Measurements from ENCODE around the gene RASSF3.

Gene RASSF3

DNA sequence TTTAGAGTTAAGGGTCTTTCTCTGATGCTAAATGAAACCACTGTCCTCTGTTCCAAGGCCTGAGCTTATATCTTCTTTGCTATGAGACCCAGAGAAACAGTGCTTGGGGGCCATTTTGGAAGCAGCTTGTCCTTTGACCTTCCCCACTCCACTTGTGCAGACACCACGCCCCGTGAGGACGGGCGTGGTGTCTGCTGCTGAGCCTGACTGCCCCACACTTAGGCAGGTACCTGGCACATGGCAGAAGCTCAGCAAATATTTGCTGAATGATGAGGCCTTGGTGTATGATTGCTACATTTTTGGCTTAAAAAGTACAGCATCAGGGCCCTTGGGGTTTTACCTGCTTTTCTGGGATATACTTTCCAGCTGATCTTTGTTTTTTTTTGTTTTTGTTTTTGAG lies 69.9 kb downstream of the RASSF3 start:
- H3K4me3 ChIP-seq (ENCODE audit: control insufficient read depth, low read depth, low read length), result no peak overlapping the region
- TF ChIP-seq, protein P1, sequence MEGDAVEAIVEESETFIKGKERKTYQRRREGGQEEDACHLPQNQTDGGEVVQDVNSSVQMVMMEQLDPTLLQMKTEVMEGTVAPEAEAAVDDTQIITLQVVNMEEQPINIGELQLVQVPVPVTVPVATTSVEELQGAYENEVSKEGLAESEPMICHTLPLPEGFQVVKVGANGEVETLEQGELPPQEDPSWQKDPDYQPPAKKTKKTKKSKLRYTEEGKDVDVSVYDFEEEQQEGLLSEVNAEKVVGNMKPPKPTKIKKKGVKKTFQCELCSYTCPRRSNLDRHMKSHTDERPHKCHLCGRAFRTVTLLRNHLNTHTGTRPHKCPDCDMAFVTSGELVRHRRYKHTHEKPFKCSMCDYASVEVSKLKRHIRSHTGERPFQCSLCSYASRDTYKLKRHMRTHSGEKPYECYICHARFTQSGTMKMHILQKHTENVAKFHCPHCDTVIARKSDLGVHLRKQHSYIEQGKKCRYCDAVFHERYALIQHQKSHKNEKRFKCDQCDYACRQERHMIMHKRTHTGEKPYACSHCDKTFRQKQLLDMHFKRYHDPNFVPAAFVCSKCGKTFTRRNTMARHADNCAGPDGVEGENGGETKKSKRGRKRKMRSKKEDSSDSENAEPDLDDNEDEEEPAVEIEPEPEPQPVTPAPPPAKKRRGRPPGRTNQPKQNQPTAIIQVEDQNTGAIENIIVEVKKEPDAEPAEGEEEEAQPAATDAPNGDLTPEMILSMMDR (conservative IDR thresholded peaks at IDR 0.05; ENCODE audit: control insufficient read depth, insufficient read depth, low read depth, low read length), result no peak
- no peak for DNase-seq (ENCODE audit: low read depth)

DNA sequence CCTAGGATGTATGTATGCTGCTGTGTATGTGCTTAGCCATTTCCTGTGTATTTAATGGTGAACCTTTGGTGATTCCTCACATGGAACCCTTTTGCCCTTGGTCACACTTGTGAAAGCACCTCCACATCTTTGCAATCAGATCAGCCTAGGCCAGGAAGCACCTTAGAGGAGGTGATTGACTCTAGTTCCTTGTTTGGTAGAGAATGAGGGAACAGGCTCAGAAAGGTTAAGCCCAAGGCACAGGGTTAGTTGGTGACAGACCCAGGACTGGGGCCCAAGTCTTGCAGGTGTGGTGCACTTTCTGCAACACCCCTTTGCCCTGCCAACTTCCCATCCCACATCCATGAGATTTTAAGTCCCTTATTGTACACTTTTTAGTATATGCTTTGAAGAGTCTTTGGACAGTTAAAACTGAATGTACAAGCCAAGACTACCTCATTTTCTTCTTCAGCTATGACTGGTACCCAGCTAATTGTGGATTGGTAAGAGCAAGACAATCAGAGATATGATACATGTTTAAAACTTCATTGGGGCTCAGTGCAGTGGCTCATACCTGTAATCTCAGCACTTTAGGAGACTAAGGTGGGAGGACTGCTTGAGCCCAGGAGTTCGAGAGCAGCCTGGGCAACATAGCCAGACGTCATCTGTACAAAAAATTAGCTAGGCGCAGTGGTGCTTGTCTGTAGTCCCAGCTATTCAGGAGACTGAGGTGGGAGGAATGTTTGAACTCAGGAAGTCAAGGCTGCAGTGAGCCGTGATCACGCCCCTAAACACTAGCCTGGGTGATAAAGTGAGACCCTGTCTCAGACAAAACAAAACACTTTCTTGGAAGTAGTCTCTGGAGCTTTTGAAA lies 71.1 kb downstream of the RASSF3 start:
- TF ChIP-seq, protein P1 (conservative IDR thresholded peaks at IDR 0.05; ENCODE audit: control insufficient read depth, insufficient read depth, low read depth, low read length), result no peak
- no peak overlapping the region for H3K4me3 ChIP-seq (ENCODE audit: control insufficient read depth, low read depth, low read length)
- DNase-seq (ENCODE audit: low read depth), result no peak

DNA sequence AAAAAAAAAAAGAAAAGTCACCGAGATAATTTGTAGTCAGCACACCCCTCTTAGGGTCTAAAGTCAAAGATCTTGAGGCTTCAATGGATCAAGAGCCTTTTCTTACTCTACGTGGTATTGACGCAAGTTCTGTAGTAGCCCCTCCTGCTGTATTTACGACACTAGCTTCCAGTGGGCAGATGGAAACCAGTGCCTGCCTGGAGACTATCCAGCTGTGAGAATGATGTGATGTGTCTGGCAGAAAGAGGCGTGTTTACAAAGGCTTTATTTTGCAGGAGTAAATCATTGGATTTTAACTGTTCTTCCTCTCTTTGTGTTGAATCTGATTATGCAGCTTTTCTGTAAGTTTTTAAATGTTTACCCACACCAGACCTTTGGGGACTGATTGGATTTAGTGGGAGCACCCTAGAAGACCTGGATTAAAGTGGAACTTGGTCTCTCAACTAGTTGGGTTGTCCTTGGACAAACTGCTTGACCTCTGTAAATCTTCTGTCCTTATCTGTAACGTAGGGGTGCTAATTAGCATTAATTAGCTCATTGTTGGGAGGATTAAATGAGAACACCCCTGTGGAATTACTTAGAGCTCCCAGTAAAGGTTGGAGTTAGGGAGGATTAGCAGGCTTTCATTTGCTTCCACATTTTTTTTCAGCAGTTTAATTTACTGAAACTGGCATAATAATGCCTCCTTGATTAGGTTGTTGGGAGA lies 72.4 kb downstream of the RASSF3 start:
- H3K4me3 ChIP-seq (ENCODE audit: control insufficient read depth, low read depth, low read length), result no peak overlapping the region
- DNase-seq (ENCODE audit: low read depth), result peak; percentile 84
- TF ChIP-seq, protein P1 (conservative IDR thresholded peaks at IDR 0.05; ENCODE audit: control insufficient read depth, insufficient read depth, low read depth, low read length), result no peak

DNA sequence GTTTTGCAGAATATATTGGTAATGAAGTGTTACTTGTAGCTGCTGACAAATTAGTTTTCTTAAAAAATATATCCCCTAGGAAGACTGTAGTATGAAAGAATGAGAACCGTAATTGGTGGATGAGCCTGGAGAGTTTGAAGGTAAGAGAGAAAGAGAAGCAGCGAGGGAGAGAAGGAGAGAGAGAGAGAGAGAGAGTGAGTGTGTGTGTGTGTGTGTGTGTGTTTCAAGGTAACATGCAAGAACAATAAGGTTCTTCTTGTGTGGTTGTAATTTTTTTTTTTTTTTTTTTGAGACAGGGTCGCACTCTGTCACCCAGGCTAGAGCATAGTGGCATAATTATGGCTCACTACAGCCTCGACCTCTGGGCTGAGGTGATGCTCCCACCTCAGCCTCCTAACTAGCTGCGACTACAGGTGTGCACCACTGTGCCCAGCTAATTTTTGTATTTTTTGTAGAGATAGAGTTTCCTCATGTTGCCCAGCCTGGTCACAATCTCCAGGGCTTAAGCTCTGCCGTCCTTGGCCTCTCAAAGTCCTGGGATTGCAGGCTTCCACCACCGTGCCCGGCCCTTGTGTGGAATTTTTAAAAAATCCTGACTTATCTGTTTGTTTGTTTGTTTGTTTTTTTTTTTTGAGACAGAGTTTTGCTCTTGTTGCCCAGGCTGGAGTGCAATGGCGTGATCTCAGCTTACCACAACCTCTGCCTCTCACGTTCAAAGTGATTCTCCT lies 73.7 kb downstream of the RASSF3 start:
- H3K4me3 ChIP-seq (ENCODE audit: control insufficient read depth, low read depth, low read length), result no peak overlapping the region
- TF ChIP-seq, protein P1 (conservative IDR thresholded peaks at IDR 0.05; ENCODE audit: control insufficient read depth, insufficient read depth, low read depth, low read length), result no peak
- DNase-seq (ENCODE audit: low read depth), result no peak

DNA sequence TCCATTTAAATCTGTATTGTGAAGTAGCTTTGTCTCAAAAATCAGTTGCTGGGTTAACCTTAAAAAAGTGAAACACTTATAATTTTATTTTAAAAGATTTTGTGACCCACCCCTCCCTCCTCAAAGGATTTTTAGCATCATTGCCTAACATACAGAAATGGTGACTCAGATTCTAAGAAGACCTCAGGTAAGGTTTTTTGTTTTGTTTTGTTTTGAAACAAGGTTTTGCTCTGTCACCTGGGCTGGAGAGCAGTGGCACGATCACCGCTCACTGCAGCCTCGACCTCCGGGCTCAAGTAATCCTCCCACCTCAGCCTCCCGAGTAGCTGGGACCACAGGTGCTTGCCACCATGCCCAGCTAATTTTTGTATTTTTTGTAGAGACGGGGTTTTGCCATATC lies 74.8 kb downstream of the RASSF3 start:
- no peak for DNase-seq (ENCODE audit: low read depth)
- no peak overlapping the region for H3K4me3 ChIP-seq (ENCODE audit: control insufficient read depth, low read depth, low read length)
- TF ChIP-seq, protein P1 (conservative IDR thresholded peaks at IDR 0.05; ENCODE audit: control insufficient read depth, insufficient read depth, low read depth, low read length), result no peak

DNA sequence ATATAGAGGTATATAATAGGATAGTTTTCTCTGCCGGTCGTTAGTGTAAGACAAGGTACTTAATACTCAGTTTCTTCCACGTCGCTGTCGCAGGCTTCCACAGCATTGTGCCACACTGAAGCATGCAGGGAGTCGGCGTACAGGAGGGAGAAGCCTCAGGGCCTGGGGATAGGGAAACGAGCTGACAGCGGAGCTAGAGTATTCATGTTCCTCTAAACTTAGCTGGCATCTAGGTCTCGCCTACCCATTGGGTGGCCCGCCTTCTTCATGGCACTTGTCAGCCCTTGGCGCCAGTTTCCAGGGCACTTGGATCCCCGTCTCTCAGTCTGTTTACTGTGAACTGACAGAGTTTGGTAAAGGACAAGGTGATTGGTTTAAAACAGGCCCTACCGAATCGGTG lies 75.3 kb downstream of the RASSF3 start:
- H3K4me3 ChIP-seq (ENCODE audit: control insufficient read depth, low read depth, low read length), result no peak overlapping the region
- DNase-seq (ENCODE audit: low read depth), result no peak

More for the DNA sequence above, 75.3 kb downstream of the RASSF3 start:
- TF ChIP-seq, protein P1 (conservative IDR thresholded peaks at IDR 0.05; ENCODE audit: control insufficient read depth, insufficient read depth, low read depth, low read length), result no peak

Data from fibroblast of mammary gland (primary cell).